Measurements from ENCODE around the gene ACTL7B. TPM values are rescaled to one million over a fixed set of nuclear protein-coding genes. Genes with fewer than 3 reads are reported as not detected.

The ACTL7B gene
- total and polyA plus RNA-seq, 2 donors (not counting 1 experiment from before 2014, with no cell fraction given), result 0.07 TPM; not detected in 1

GRCh38 chr9:108876425-108876824 is 20.6 kb upstream of the ACTL7B start:
- H3K27ac ChIP-seq (ENCODE audit: low read length in 2 of 2), result no peak overlapping the region
- DNase-seq, result no peak
- ChIA-PET CTCF (interaction anchor here (0.9 to 1.2 kb wide), 2 partner anchors 15 to 78 kb away, joined by 3 read pairs; no protein-coding TSS in a partner anchor), POLR2A (no interaction called here)
- peaks cover 0 to 4% (median 0%) of the 10 kb centered on the region in 3 donors for H3K9me3 ChIP-seq (ENCODE audit: control extremely low read depth in 1 of 3, control insufficient read depth in 2 of 3, insufficient read depth in 1 of 3, low read length in 2 of 3)
- no peak for ATAC-seq (ENCODE audit: low read depth)
- no peak overlapping the region for H3K4me2 ChIP-seq (replicated peaks; ENCODE audit: low read depth, low read length, poor library complexity, severe bottlenecking)
- Mint-ChIP-seq H3K4me1 (no peaks in the 10 kb centered on the region), H3K27ac (no peak overlapping the region), H3K4me3 (no peak overlapping the region), H3K9me3 (ENCODE audit: insufficient read depth) (no peaks in the 10 kb centered on the region), H3K27me3 (no peaks in the 10 kb centered on the region)
- WGBS (ENCODE audit: insufficient coverage), result 100% methylated on average over 1 of the region's 5 CpGs
- no peak overlapping the region for H3K9ac ChIP-seq (ENCODE audit: low read length)
- H3K4me1 ChIP-seq (ENCODE audit: control insufficient read depth in 2 of 2, insufficient read depth in 2 of 2, low read length in 2 of 2), result no peaks in the 10 kb centered on the region
- H3K4me3 ChIP-seq (ENCODE audit: control extremely low read depth in 1 of 5, extremely low read depth in 1 of 5, insufficient read depth in 1 of 5, low read depth in 2 of 5, low read length in 4 of 5), result no peak overlapping the region
- peaks cover 4 to 74% of the 10 kb centered on the region in 2 experiments for H3K36me3 ChIP-seq (replicated peaks in 1 of 2; ENCODE audit: control extremely low read depth in 1 of 2, control insufficient read depth in 1 of 2, extremely low read depth in 1 of 2, insufficient read depth in 2 of 2, low read length in 1 of 2)
- H3K27me3 ChIP-seq (replicated peaks in 1 of 4; ENCODE audit: control extremely low read depth in 1 of 4, control insufficient read depth in 3 of 4, insufficient read depth in 4 of 4, low read length in 3 of 4), result no peaks in the 10 kb centered on the region
- no peak overlapping the region for H2AFZ ChIP-seq (ENCODE audit: insufficient read depth, low read depth, low read length, poor library complexity, severe bottlenecking)
- H4K20me1 ChIP-seq (ENCODE audit: control insufficient read depth, insufficient read depth, low read length, poor library complexity, severe bottlenecking), result no peaks in the 10 kb centered on the region
- no peak for TF ChIP-seq CTCF (IDR thresholded peaks at IDR 0.05)
- TF ChIP-seq EZH2 (IDR thresholded peaks at IDR 0.05; ENCODE audit: borderline replicate concordance, insufficient read depth, low read depth, low read length, poor library complexity, severe bottlenecking), result no peak
- H3K79me2 ChIP-seq (ENCODE audit: control insufficient read depth, insufficient read depth, low read length), result no peaks in the 10 kb centered on the region
- intact Hi-C loops (cut with micrococcal nuclease), result no loop called here

GRCh38 chr9:108874058-108874788 is 18.4 kb upstream of the ACTL7B start:
- H3K27ac ChIP-seq (ENCODE audit: low read length in 2 of 2), result no peak overlapping the region
- no peaks in the 10 kb centered on the region for H3K79me2 ChIP-seq (ENCODE audit: control insufficient read depth, insufficient read depth, low read length)
- peaks cover 0 to 4% (median 0%) of the 10 kb centered on the region in 3 donors for H3K9me3 ChIP-seq (ENCODE audit: control extremely low read depth in 1 of 3, control insufficient read depth in 2 of 3, insufficient read depth in 1 of 3, low read length in 2 of 3)
- no peaks in the 10 kb centered on the region for H4K20me1 ChIP-seq (ENCODE audit: control insufficient read depth, insufficient read depth, low read length, poor library complexity, severe bottlenecking)
- no peaks in the 10 kb centered on the region for H3K27me3 Mint-ChIP-seq
- TF ChIP-seq CTCF (IDR thresholded peaks at IDR 0.05) (no peak), EZH2 (IDR thresholded peaks at IDR 0.05; ENCODE audit: borderline replicate concordance, insufficient read depth, low read depth, low read length, poor library complexity, severe bottlenecking) (no peak)
- H3K27me3 ChIP-seq (replicated peaks in 1 of 4; ENCODE audit: control extremely low read depth in 1 of 4, control insufficient read depth in 3 of 4, insufficient read depth in 4 of 4, low read length in 3 of 4), result no peaks in the 10 kb centered on the region
- ChIA-PET CTCF (no interaction called here), POLR2A (no interaction called here)
- H3K36me3 ChIP-seq (replicated peaks in 1 of 2; ENCODE audit: control extremely low read depth in 1 of 2, control insufficient read depth in 1 of 2, extremely low read depth in 1 of 2, insufficient read depth in 2 of 2, low read length in 1 of 2), result peaks cover under 1 to 68% of the 10 kb centered on the region in 2 experiments
- no peak overlapping the region for H3K4me2 ChIP-seq (replicated peaks; ENCODE audit: low read depth, low read length, poor library complexity, severe bottlenecking)
- no peak overlapping the region for H3K9ac ChIP-seq (ENCODE audit: low read length)
- H3K27ac Mint-ChIP-seq, result no peak overlapping the region
- 100% methylated on average over 1 of the region's 4 CpGs for WGBS (ENCODE audit: insufficient coverage)
- H3K4me1 ChIP-seq (ENCODE audit: control insufficient read depth in 2 of 2, insufficient read depth in 2 of 2, low read length in 2 of 2), result no peaks in the 10 kb centered on the region
- no peaks in the 10 kb centered on the region for H3K9me3 Mint-ChIP-seq (ENCODE audit: insufficient read depth)
- no peaks in the 10 kb centered on the region for H3K4me1 Mint-ChIP-seq
- DNase-seq (no peak), ATAC-seq (ENCODE audit: low read depth) (no peak)
- H3K4me3 ChIP-seq (ENCODE audit: control extremely low read depth in 1 of 5, extremely low read depth in 1 of 5, insufficient read depth in 1 of 5, low read depth in 2 of 5, low read length in 4 of 5), result no peak overlapping the region
- H3K4me3 Mint-ChIP-seq, result no peak overlapping the region
- H2AFZ ChIP-seq (ENCODE audit: insufficient read depth, low read depth, low read length, poor library complexity, severe bottlenecking), result no peak overlapping the region
- intact Hi-C loops (cut with micrococcal nuclease), result no loop called here

Data from B cell (primary cell).